Stimulated activated naive CD8-positive, alpha-beta T cell treated with anti-CD3 and anti-CD28 coated beads, Interleukin-15, amount 100 ng/mL, for 72 hours (primary cell): Measurements from ENCODE around the gene NAAA.
"Not testable (repeated sequence)": the region's sequence is repeated elsewhere in the genome, so short reads cannot be mapped to it uniquely, and the experiment has no call there.

Experiments
- ATAC-seq: fragments of 150-1000 bp; cut with Tn5 transposase; 2 replicates; pipeline ENCODE4 v1.10.0; 2021; ENCODE audit warnings: mild to moderate bottlenecking, moderate library complexity
- DNase-seq, 2 donors: peaks; one replicate each; pipeline ENCODE4 v3.0.0; 2021 to 2022
- H3K27ac Mint-ChIP-seq, 2 donors: one replicate each; pipeline ENCODE4 v1.8.0; 2022; ENCODE audit warnings: mild to moderate bottlenecking in 2 of 2, mixed read lengths in 2 of 2, moderate library complexity in 2 of 2
- H3K27me3 Mint-ChIP-seq: one replicate; pipeline ENCODE4 v1.8.0; 2022; ENCODE audit warnings: mixed read lengths
- H3K4me1 Mint-ChIP-seq: one replicate; pipeline ENCODE4 v1.8.0; 2022; ENCODE audit warnings: mild to moderate bottlenecking, mixed read lengths
- H3K4me3 Mint-ChIP-seq, 2 donors: one replicate each; pipeline ENCODE4 v1.8.0; 2022; ENCODE audit warnings: mild to moderate bottlenecking in 2 of 2, mixed read lengths in 2 of 2, moderate library complexity in 1 of 2
- H3K9me3 Mint-ChIP-seq, 2 donors: one replicate each; pipeline ENCODE4 v1.8.0; 2022; ENCODE audit warnings: mixed read lengths in 2 of 2

NAAA gene

DNA sequence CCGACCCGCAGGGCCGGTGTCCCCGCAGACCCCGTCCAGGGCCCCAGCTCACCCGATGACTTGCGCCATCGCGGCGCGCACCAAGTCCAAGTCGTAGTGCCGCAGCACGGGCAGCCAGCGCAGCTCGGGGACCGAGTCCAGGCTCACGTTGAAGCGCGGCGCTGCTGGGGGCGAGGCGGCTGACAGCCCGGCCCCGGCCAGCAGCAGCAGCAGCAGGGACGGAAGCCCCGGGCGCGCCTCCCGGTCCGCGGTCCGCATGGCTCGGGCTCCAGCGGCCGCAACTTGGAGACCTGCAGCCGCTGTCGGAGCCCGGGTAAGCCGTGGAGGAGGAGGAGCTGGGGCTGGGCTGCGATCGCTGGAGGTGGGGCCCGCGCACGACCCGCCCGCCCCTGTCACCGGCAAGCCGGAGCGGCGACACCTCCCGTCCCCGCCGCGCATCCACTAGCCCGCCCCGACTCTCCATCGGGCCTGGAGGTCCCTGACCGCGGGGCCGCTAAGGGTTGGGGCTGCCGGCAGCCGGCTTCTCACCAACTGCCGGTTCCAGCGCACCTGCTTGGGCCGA, at the start of gene NAAA:
TSS of gene NAAA (minus strand) at position 322 of the 562 bp plus-strand sequence. CDS start at position 258, 64 bp downstream.
- Mint-ChIP-seq H3K9me3 (no peaks in the 10 kb centered on the region), H3K4me1 (peaks cover 27% of the 10 kb centered on the region), H3K4me3 (peak within 1 kb of the TSS; percentile 93 to 97), H3K27me3 (no peaks in the 10 kb centered on the region), H3K27ac (peak within 1 kb of the TSS; percentile 97 to 99)
- ATAC-seq = peak; percentile 89
- DNase-seq = peak; percentile 84 to 85

DNA sequence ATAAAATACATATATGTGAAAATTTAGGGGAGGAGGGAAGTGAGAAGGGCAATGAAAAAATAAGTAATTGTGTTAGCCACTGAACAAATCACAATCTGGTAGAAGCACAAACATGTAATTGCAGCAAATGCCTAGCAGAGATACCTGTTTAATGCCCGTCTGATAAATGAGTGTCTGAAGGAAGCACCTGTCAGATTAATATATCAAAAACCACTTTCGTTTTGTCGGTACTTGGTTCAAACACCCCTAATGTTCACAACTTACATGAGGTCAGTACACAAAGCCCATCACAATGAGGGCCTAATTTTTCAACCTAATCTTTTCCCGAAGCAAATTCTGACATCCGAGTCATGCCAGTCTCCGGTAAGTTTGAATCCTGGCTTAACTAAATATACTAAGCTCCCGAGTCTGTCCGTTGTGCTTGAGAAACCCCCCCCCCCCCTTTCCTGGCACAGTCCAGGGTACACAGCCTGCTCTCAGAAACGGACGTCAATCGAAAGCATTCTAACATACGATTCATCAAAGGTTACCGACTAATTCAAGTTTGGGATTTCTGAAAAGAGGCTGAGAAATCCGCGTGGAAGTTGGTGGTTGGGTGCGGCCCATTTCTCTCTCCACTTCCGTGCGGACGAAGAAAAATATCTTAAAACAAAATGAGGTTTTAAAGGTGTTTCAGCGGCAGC, 49.2 kb upstream of the NAAA start:
- Mint-ChIP-seq H3K27ac (peak overlapping the region; percentile 93 to 95), H3K27me3 (peaks cover 9% of the 10 kb centered on the region), H3K4me3 (peak overlapping the region; percentile 90), H3K4me1 (peaks cover 6% of the 10 kb centered on the region), H3K9me3 (peaks cover 0 to 8% of the 10 kb centered on the region in 2 donors)
- DNase-seq = no peak
- ATAC-seq = no peak

DNA sequence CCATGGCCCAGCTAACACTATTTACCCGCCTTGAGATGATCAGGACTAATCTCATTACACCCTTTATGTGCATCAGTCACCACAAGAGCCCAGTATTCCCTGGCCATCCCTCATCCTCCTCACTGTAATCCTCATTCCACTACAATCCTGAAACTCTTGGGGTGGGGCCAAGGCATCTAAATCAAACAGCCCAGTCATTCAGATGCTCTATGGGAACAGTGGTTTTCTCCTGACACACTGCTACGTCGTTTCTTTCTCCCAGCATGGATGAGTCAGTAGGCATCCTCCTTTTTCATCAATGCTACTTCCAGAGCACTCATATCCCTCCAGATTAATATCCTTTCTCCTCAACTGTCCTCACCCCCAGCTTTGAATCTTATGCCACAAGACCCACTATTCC, 44.3 kb upstream of the NAAA start:
- DNase-seq = no peak
- Mint-ChIP-seq H3K27me3 (no peaks in the 10 kb centered on the region), H3K4me3 (no peak overlapping the region), H3K27ac (no peak overlapping the region), H3K4me1 (no peaks in the 10 kb centered on the region), H3K9me3 (peaks cover 0 to 8% of the 10 kb centered on the region in 2 donors)
- no peak for ATAC-seq

DNA sequence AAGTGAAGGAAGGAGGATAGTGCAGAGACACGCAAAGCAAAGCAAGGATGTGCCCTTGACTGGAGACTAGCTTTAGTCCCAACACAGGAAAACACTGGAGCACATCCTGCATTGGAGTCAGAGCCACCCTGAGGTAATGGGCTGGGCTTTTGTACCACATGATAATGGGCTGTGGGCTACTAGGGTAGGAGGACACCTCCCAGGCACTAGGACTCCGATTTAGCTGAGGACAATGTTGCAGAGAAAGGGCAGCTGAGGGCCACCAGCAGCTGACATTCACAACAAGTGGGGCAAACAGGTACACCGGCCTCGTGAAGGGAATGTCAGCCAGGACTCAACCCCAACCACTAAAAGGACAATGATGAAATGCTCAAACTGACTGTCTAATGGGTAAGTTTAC, 39.8 kb upstream of the NAAA start:
- Mint-ChIP-seq H3K4me3 (no peak overlapping the region), H3K4me1 (no peaks in the 10 kb centered on the region), H3K27ac (no peak overlapping the region), H3K27me3 (no peaks in the 10 kb centered on the region), H3K9me3 (no peaks in the 10 kb centered on the region)
- ATAC-seq = no peak
- no peak for DNase-seq

DNA sequence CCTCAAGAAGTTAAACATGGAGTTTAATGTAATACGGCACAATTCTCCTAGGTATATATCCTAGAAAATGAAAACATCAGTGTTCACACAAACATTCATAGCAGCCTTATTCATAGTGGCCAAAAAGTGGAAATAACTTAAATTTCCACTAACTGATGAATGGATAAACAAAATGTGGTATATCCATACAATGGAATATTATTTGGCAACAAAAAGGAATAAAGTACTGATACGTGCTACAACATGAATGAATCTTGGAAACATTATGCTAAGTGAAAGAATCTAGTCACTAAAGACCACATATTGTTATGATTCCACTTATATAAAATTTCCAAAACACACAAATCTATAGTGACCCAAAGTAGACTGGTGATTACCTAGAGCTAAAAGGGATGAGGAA, 35.4 kb upstream of the NAAA start:
- Mint-ChIP-seq H3K4me1 (no peaks in the 10 kb centered on the region), H3K4me3 (no peak overlapping the region), H3K9me3 (no peaks in the 10 kb centered on the region), H3K27me3 (no peaks in the 10 kb centered on the region), H3K27ac (no peak overlapping the region)
- ATAC-seq (no peak), DNase-seq (no peak)

DNA sequence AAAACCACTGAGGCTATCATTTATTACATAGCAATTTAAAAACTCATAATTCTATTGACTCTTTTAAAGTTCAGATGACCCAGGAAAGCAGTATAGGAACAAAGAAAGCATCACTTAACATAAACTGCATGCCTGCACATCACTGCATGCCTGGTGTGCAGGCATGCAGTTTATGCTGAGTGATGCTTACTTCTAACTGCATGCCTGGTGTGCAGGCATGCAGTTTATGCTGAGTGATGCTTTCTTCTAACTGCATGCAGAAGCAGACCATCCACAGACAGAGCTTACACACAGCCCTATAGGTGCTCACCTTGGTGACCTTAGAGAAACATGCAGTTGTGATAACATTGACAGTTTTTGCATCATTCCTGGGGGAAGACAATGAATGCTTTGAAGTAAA, 33.0 kb upstream of the NAAA start:
- DNase-seq (no peak), ATAC-seq (no peak)
- no peaks in the 10 kb centered on the region for H3K4me1 Mint-ChIP-seq
- H3K27me3 Mint-ChIP-seq = no peaks in the 10 kb centered on the region
- H3K9me3 Mint-ChIP-seq = no peaks in the 10 kb centered on the region
- H3K27ac Mint-ChIP-seq = no peak overlapping the region
- H3K4me3 Mint-ChIP-seq = no peak overlapping the region

DNA sequence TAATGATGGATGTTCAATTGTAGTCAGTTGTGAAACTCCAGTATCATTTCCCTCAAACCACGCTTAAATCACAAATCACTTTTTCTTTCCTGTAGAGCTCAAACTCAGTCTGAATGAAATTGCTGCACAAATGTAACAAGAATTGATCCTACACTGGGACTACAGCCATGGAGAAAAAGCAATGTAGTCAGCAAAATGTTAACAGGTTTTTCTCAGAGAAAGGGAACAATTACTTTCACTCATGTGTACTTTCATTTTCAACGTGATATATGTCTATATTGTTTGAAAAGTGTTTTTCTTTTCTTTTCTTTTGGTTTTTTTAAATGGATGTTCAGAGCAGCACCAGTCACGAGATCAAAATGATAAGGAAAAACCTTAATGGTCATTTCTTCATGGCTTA, 27.3 kb upstream of the NAAA start:
- no peaks in the 10 kb centered on the region for H3K27me3 Mint-ChIP-seq
- H3K9me3 Mint-ChIP-seq = no peaks in the 10 kb centered on the region
- ATAC-seq (no peak), DNase-seq (no peak)
- no peak overlapping the region for H3K4me3 Mint-ChIP-seq
- peaks cover 7% of the 10 kb centered on the region for H3K4me1 Mint-ChIP-seq
- H3K27ac Mint-ChIP-seq = no peak overlapping the region

DNA sequence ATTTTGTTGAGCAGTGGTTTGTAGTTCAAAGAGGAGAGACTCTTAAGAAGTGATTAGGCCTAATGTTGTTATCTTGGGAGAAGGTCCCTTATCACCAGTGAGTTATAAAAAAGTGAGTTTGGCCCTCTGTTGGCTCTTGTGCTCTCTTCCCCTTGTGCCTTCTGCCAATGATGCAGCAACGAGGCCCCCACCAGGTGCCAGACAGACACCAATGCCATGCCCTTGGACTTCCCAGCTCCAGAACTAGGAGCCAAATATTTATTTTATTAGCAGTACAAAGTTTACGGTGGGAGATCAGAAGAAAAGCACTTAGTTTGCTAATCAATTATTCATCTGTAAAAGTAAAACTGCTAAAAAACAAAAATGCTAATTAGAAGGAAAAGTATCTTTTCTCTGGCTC, 22.7 kb upstream of the NAAA start:
- Mint-ChIP-seq H3K27me3 (no peaks in the 10 kb centered on the region), H3K9me3 (no peaks in the 10 kb centered on the region), H3K4me3 (no peak overlapping the region), H3K4me1 (peaks cover 5% of the 10 kb centered on the region), H3K27ac (no peak overlapping the region)
- ATAC-seq (no peak), DNase-seq (no peak)

DNA sequence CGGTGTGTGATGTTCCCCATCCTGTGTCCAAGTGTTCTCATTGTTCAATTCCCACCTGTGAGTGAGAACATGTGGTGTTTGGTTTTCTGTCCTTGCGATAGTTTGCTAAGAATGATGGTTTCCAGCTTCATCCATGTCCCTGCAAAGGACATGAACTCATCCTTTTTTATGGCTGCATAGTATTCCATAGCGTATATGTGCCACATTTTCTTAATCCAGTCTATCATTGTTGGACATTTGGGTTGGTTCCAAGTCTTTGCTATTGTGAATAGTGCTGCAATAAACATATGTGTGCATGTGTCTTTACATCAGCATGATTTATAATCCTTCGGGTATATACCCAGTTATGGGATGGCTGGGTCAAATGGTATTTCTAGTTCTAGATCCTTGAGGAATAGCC, 21.3 kb upstream of the NAAA start:
- H3K27ac Mint-ChIP-seq, H3K9me3 Mint-ChIP-seq, H3K4me1 Mint-ChIP-seq, H3K4me3 Mint-ChIP-seq, DNase-seq, H3K27me3 Mint-ChIP-seq, ATAC-seq: not testable (repeated sequence)

DNA sequence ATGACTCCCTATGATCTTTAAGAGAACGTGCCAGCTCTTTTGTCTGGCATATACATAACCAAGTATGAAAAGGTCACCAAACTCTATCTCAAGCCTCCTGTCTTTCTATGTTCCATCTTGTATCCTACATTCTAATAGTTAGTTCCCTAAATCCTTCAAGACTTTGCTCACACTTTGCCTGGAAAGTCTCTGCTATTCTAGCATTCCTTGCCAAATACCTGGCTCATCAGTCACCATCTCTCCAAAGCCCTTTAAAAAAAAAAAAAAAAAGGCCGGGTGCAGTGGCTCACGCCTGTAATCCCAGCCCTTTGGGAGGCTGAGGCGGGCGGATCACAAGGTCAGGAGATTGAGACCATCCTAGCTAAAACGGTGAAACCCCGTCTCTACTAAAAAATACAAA, 17.7 kb upstream of the NAAA start:
- not testable (repeated sequence) for DNase-seq, H3K4me1 Mint-ChIP-seq, H3K27me3 Mint-ChIP-seq, H3K27ac Mint-ChIP-seq, ATAC-seq, H3K4me3 Mint-ChIP-seq, H3K9me3 Mint-ChIP-seq

DNA sequence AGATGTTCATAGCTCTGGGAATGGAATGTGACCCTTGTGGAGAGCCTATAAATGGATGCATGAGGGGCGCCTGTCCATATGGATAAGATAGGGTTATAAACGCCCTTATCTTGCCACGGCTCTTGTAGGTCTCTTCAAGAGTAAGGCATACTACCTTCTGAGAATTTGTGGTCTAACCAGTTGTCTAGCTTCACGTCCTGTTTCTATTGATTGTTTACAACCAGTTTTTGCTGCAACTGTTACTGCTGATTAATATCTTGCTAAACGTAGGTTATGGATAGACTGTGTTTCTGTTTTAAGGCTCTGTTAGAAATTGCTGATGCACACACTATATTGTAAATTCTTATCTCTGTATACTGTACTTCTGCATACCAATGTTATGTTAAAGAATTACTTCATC, 14.0 kb upstream of the NAAA start:
- not testable (repeated sequence) for H3K27me3 Mint-ChIP-seq, H3K4me1 Mint-ChIP-seq, H3K9me3 Mint-ChIP-seq, ATAC-seq, DNase-seq, H3K4me3 Mint-ChIP-seq, H3K27ac Mint-ChIP-seq

DNA sequence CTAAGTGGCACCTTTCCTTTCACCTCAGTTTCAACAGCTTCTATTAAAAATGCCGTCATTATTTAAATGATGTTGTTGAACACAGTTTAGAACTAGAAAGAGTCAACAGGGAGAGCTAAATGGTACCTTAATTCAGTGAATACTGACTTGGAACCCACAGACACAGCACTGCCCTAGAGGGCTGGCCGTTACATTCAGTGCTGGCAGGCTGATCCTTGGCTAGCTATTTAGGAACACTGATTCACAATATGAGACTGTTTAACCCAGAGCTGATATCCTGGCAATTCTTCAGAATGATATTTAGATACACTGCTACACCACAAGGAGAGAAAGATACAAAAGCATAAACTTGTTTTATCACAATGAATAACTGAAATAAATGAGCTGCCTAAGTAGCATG, 12.7 kb upstream of the NAAA start:
- no peaks in the 10 kb centered on the region for H3K4me1 Mint-ChIP-seq
- no peak for ATAC-seq
- no peaks in the 10 kb centered on the region for H3K9me3 Mint-ChIP-seq
- no peaks in the 10 kb centered on the region for H3K27me3 Mint-ChIP-seq
- H3K27ac Mint-ChIP-seq = peak overlapping the region in 1 of 2 donors; percentile 8
- no peak for DNase-seq
- no peak overlapping the region for H3K4me3 Mint-ChIP-seq

DNA sequence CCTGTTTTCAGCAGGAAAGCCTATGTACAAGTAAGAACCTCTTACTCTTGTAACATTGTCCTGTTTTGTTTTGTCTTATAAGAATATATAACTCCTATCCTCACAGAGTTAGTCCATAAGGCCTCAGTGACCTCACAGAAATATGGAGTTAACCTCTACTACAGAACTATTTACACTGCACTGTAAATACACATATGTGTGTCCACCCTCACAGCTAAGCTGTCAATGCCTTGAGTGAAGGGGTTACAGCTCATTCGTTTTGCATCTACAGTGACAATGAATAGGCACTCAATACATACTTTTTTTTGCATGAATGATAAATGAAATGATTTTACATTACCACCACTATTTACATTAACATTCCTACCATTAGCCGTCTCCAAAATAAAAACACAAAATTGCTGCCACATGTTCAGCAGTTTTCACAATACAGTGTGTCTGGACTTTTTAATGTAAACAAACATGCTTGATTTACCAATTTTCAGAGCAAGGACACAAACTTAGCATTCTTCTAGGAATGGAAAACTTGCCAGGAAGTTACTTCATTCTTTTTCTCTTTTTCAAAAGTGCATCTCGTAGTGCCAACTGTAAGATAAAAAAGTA, 9.5 kb upstream of the NAAA start:
- Mint-ChIP-seq H3K27ac (no peak overlapping the region), H3K4me1 (no peaks in the 10 kb centered on the region), H3K4me3 (no peak overlapping the region), H3K27me3 (no peaks in the 10 kb centered on the region), H3K9me3 (no peaks in the 10 kb centered on the region)
- DNase-seq (no peak), ATAC-seq (no peak)

DNA sequence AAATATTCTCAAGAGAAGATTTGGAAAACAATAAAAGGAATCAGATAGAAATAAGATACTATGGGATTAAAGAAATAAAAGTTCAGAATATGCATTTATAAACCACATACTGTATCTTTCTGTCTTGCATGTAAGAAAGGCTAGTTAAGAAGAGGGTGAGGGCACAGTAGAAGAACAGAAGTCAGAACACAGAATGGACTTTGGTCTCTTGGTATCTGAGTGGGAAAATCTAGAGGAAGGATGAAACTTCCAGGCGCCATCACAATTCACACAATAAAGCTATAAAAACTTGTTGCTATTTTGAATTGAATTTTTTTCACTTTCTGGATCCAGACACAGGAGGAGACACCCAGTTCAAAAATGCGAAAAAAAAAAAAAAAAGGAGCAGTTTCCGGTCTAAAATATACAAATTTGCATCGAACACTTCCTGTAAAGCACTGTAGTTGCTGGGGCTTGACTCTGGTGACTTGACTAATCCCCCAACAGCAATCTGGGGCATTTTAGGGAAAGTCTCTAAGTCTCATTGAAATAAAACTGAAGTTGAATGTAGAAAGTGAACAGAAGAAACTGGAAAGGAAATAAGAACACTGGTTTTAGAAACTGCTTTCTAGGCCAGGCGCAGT, 8.1 kb upstream of the NAAA start:
- ATAC-seq (no peak), DNase-seq (no peak)
- H3K4me1 Mint-ChIP-seq = no peaks in the 10 kb centered on the region
- no peak overlapping the region for H3K4me3 Mint-ChIP-seq
- no peak overlapping the region for H3K27ac Mint-ChIP-seq
- H3K27me3 Mint-ChIP-seq = no peaks in the 10 kb centered on the region
- H3K9me3 Mint-ChIP-seq = no peaks in the 10 kb centered on the region

DNA sequence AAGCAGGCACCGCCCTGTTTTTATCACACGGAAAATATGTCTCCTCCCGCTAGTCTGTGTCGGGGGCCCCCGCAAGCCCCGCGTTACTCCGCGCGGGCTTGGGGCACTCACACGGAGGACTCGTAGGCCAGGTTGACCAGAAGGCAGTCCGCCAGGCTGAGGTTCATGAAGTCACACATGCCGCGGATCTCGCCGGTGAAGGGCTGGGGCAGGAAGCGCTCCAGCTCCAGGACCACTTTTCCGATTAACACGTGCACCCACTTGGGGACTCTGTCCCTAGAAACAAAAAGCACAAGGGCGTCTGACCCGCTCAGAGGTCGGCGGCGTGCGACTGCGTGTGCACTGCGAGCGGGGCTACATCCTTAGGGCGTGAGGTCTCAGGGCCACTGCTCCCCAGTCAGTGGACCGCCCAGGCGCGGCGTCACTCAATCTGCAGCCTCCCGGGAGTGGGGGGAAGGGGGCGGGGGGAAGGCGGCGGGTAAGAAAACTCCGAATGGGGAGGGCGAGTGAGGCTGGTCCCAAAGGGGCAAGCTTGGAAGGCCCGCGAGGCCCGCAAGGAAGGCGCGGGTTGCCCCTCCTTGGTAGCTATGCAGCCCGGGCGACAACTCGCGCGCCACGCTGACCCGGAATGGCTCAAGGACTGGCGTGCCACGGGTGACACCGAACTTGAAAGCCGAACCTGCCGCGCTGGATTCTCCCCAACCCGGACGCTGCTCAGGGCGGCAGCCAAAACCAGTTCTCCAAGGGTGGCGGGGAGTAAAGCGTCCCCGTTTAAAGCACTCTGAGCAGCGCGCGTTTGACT, 722 bp downstream of the NAAA start:
- H3K4me3 Mint-ChIP-seq = peak overlapping the region; percentile 93 to 97
- peak; percentile 84 for ATAC-seq
- H3K4me1 Mint-ChIP-seq = peaks cover 27% of the 10 kb centered on the region
- H3K27me3 Mint-ChIP-seq = no peaks in the 10 kb centered on the region
- H3K9me3 Mint-ChIP-seq = no peaks in the 10 kb centered on the region
- H3K27ac Mint-ChIP-seq = peak overlapping the region; percentile 97 to 99
- DNase-seq = peak; percentile 66 to 68
